Measurements from ENCODE around the gene MRPS27. TPM values are rescaled to one million over a fixed set of nuclear protein-coding genes. Genes with fewer than 3 reads are reported as not detected.

The MRPS27 gene
- total and polyA plus RNA-seq, 9 of the 15 experiments (the other 6 are each of a cell fraction or from before 2014, with no cell fraction given), result 73.6 to 144 (median 106) TPM

DNA sequence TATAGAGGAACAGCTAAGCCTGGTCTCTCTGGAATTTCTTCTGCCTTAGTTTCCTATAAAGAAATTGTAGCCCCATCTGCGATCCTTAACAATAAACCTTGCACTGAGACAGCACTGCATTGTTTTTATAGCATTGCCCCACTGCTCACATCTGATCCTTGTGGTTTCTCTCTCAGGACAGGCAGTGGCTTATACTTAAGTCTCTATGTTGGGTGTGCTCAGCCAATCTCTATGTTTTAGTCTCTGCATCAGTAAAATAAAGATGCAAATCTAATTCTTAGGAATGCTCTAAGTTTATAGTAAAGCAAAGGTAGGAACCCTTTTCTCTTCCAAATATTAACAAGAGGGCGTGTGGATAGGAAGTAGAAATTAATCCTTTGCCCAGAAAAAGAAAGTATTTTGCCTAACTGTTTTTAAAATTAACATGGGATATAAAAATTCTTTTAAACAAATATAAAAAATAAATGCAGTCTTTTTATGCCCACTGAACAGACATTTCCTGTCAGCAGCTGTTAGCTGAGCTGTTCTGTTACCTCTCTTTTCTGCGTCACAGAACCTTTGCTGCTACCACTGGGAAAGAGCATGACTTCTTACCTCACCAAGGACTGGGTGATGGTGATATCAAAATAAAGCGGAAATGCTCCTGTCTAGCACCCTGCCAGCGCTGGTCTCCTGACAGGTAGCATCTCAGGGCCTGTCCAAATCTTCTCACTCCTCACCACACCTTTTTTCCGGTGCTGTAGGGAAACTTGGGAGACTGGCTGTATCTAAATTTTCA lies 29.5 kb downstream of the MRPS27 start:
- Histone ChIP-seq H4K20me1 (replicated peaks; ENCODE audit: control insufficient read depth, insufficient read depth, low read length) (no peaks in the 10 kb centered on the region), H3K27ac (ENCODE audit: extremely low read depth, low read depth, low read length) (no peak overlapping the region), H3K9me3 (replicated peaks; ENCODE audit: control insufficient read depth, insufficient read depth, low read depth, low read length) (no peaks in the 10 kb centered on the region), H3K27me3 (ENCODE audit: control insufficient read depth in 2 of 2, insufficient read depth in 2 of 2, low read length in 2 of 2) (no peaks in the 10 kb centered on the region), H3K9ac (ENCODE audit: insufficient read depth in 1 of 2, low read depth in 2 of 2, low read length in 2 of 2) (no peak overlapping the region), H3K9me1 (ENCODE audit: control insufficient read depth, insufficient read depth, low read length) (no peaks in the 10 kb centered on the region), H3K4me1 (replicated peaks in 1 of 2; ENCODE audit: control insufficient read depth in 2 of 2, insufficient read depth in 2 of 2, low read length in 2 of 2) (no peaks in the 10 kb centered on the region), H3K4me3 (no peak overlapping the region), H2AFZ (ENCODE audit: low read depth, low read length) (no peak overlapping the region), H3K36me3 (ENCODE audit: control insufficient read depth, insufficient read depth, low read length) (peaks cover 72% of the 10 kb centered on the region), H3K4me2 (ENCODE audit: insufficient read depth, low read length) (no peak overlapping the region), H3K79me2 (ENCODE audit: control insufficient read depth, insufficient read depth, low read length) (no peaks in the 10 kb centered on the region; the same call in 2 of the 3 replicates)
- BruUV-seq (replicated peaks), result no TSS peak
- intact Hi-C loops (cut with micrococcal nuclease) (no loop called here), in situ Hi-C loops (cut with MboI) (no loop called here)
- CTCF ChIA-PET (ENCODE audit: low intra/inter-chr PET ratio), result no interaction called here
- DNase-seq (ENCODE audit: extremely low read depth in 1 of 4, low spot score in 3 of 4) (no peak), FAIRE-seq (no peak), ATAC-seq (no peak)
- POLR2A ChIA-PET, result interaction anchor here (0.7 kb wide), 1 partner anchor 468 kb away, joined by 3 read pairs; no protein-coding TSS in a partner anchor
- 95% methylated on average over 6 of the region's 6 CpGs for WGBS (ENCODE audit: insufficient coverage, low coverage, missing lambda C conversion rate)
- no peak for TF ChIP-seq C11orf30 (IDR thresholded peaks at IDR 0.05; ENCODE audit: low read depth)
- TF ChIP-seq PHF8 (IDR thresholded peaks at IDR 0.05; ENCODE audit: borderline replicate concordance, low read length), result no peak
- no peak for TF ChIP-seq EP400 (IDR thresholded peaks at IDR 0.05)
- no peak for TF ChIP-seq PTTG1 (tag; IDR thresholded peaks at IDR 0.05; ENCODE audit: low read depth)
- no peak for TF ChIP-seq SMARCE1 (IDR thresholded peaks at IDR 0.05)
- no peak for TF ChIP-seq POLR2H (tag; IDR thresholded peaks at IDR 0.05; ENCODE audit: low read depth)
- TF ChIP-seq SMARCA5 (IDR thresholded peaks at IDR 0.05), result no peak
- TF ChIP-seq MCM3 (IDR thresholded peaks at IDR 0.05), result no peak
- TF ChIP-seq, protein P1, sequence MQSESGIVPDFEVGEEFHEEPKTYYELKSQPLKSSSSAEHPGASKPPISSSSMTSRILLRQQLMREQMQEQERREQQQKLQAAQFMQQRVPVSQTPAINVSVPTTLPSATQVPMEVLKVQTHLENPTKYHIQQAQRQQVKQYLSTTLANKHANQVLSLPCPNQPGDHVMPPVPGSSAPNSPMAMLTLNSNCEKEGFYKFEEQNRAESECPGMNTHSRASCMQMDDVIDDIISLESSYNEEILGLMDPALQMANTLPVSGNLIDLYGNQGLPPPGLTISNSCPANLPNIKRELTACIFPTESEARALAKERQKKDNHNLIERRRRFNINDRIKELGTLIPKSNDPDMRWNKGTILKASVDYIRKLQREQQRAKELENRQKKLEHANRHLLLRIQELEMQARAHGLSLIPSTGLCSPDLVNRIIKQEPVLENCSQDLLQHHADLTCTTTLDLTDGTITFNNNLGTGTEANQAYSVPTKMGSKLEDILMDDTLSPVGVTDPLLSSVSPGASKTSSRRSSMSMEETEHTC (IDR thresholded peaks at IDR 0.05), result no peak
- TF ChIP-seq TAF9B (IDR thresholded peaks at IDR 0.05; ENCODE audit: partially characterized antibody), result no peak
- TF ChIP-seq, protein P2, sequence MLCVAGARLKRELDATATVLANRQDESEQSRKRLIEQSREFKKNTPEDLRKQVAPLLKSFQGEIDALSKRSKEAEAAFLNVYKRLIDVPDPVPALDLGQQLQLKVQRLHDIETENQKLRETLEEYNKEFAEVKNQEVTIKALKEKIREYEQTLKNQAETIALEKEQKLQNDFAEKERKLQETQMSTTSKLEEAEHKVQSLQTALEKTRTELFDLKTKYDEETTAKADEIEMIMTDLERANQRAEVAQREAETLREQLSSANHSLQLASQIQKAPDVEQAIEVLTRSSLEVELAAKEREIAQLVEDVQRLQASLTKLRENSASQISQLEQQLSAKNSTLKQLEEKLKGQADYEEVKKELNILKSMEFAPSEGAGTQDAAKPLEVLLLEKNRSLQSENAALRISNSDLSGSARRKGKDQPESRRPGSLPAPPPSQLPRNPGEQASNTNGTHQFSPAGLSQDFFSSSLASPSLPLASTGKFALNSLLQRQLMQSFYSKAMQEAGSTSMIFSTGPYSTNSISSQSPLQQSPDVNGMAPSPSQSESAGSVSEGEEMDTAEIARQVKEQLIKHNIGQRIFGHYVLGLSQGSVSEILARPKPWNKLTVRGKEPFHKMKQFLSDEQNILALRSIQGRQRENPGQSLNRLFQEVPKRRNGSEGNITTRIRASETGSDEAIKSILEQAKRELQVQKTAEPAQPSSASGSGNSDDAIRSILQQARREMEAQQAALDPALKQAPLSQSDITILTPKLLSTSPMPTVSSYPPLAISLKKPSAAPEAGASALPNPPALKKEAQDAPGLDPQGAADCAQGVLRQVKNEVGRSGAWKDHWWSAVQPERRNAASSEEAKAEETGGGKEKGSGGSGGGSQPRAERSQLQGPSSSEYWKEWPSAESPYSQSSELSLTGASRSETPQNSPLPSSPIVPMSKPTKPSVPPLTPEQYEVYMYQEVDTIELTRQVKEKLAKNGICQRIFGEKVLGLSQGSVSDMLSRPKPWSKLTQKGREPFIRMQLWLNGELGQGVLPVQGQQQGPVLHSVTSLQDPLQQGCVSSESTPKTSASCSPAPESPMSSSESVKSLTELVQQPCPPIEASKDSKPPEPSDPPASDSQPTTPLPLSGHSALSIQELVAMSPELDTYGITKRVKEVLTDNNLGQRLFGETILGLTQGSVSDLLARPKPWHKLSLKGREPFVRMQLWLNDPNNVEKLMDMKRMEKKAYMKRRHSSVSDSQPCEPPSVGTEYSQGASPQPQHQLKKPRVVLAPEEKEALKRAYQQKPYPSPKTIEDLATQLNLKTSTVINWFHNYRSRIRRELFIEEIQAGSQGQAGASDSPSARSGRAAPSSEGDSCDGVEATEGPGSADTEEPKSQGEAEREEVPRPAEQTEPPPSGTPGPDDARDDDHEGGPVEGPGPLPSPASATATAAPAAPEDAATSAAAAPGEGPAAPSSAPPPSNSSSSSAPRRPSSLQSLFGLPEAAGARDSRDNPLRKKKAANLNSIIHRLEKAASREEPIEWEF (CRISPR knock-in tag; IDR thresholded peaks at IDR 0.05), result no peak
- TF ChIP-seq ZNF23 (CRISPR knock-in tag; IDR thresholded peaks at IDR 0.05), result no peak
- no peak for TF ChIP-seq KAT8 (IDR thresholded peaks at IDR 0.05; ENCODE audit: low read depth)
- TF ChIP-seq POLR3G (IDR thresholded peaks at IDR 0.05; ENCODE audit: extremely low read depth, insufficient read length, insufficient replicate concordance), result no peak
- no peak for TF ChIP-seq NCOA6 (IDR thresholded peaks at IDR 0.05)
